GM19238 (cell line): ENCODE results near the gene ICAM3.
"Not testable (repeated sequence)": the region's sequence is repeated elsewhere in the genome, so short reads cannot be mapped to it uniquely, and the experiment has no call there.

Experiments
- DNase-seq: peaks from one replicate; pipeline ENCODE4 v3.0.0; 2011; ENCODE audit warnings: low spot score; ENCODE audit not compliant: insufficient read length

Gene ICAM3

GRCh38 chr19:10339380-10339960 is at the start of gene ICAM3:
Gene ICAM3 (minus strand): TSS chr19:10339624. CDS start chr19:10339614, 10 bp downstream.
- peak; percentile 75 for DNase-seq

- no peak for DNase-seq
Measured at GRCh38 chr19:10388957-10389356, 49.5 kb upstream of the ICAM3 start.

- no peak for DNase-seq
Measured at GRCh38 chr19:10384580-10384979, 45.2 kb upstream of the ICAM3 start.

- not testable (repeated sequence) for DNase-seq
Measured at GRCh38 chr19:10383223-10383499, 43.7 kb upstream of the ICAM3 start.

GRCh38 chr19:10380313-10381102 is 41.1 kb upstream of the ICAM3 start, which contains the start of gene TYK2:
Gene TYK2 (minus strand): TSS chr19:10380572. CDS start chr19:10378406, 2,166 bp downstream.
- peak; percentile 100 for DNase-seq

- no peak for DNase-seq
Measured at GRCh38 chr19:10379880-10380312, 40.5 kb upstream of the ICAM3 start.

GRCh38 chr19:10378124-10378523 is 38.7 kb upstream of the ICAM3 start:
- no peak for DNase-seq

- DNase-seq: not testable (repeated sequence)
Measured at GRCh38 chr19:10377140-10377640, 37.8 kb upstream of the ICAM3 start.

GRCh38 chr19:10374931-10375330 is 35.5 kb upstream of the ICAM3 start:
- DNase-seq: no peak

- no peak for DNase-seq
Measured at GRCh38 chr19:10372690-10373089, 33.3 kb upstream of the ICAM3 start.

GRCh38 chr19:10368101-10368803 is 28.8 kb upstream of the ICAM3 start:
- DNase-seq: no peak

- DNase-seq: not testable (repeated sequence)
Measured at GRCh38 chr19:10366950-10367512, 27.6 kb upstream of the ICAM3 start.

- no peak for DNase-seq
Measured at GRCh38 chr19:10365518-10365917, 26.1 kb upstream of the ICAM3 start.

- DNase-seq: no peak
Measured at GRCh38 chr19:10364644-10365043, 25.2 kb upstream of the ICAM3 start.

GRCh38 chr19:10363789-10364281 is 24.4 kb upstream of the ICAM3 start:
- DNase-seq: no peak

- DNase-seq: no peak
Measured at GRCh38 chr19:10362259-10362658, 22.8 kb upstream of the ICAM3 start.

- no peak for DNase-seq
Measured at GRCh38 chr19:10361569-10362011, 22.2 kb upstream of the ICAM3 start.

GRCh38 chr19:10356431-10356830 is 17.0 kb upstream of the ICAM3 start:
- DNase-seq: no peak

- no peak for DNase-seq
Measured at GRCh38 chr19:10353793-10354391, 14.5 kb upstream of the ICAM3 start.

GRCh38 chr19:10352764-10353671 is 13.6 kb upstream of the ICAM3 start:
- no peak for DNase-seq
